Stomach (tissue), 4 donors: ENCODE measurements around the gene LEFTY1.

Source experiments
- CTCF ChIP-seq, 7 experiments: fragments of 450-650 bp in 4 of 7; fragments of 200-600 bp in 3 of 7; sonication (generic) in 3 of 7; IDR thresholded peaks; one replicate each; pipeline ENCODE4 v1.5.1; 2016 to 2019; ENCODE audit warnings: antibody characterized with exemption in 7 of 7, control low read depth in 2 of 7, mild to moderate bottlenecking in 1 of 7
- POLR2A ChIP-seq, 4 donors: fragments of 450-650 bp; IDR thresholded peaks; one replicate each; pipeline ENCODE4 v1.6.1; 2016; ENCODE audit warnings: antibody characterized with exemption in 4 of 4, control low read depth in 2 of 4, mild to moderate bottlenecking in 1 of 4, moderate library complexity in 1 of 4
- POLR2AphosphoS5 ChIP-seq, 3 donors: sonication (generic); formaldehyde crosslinking; IDR thresholded peaks; one replicate each; pipeline ENCODE4 v1.6.1; 2016; ENCODE audit warnings: antibody characterized with exemption in 3 of 3

DNA sequence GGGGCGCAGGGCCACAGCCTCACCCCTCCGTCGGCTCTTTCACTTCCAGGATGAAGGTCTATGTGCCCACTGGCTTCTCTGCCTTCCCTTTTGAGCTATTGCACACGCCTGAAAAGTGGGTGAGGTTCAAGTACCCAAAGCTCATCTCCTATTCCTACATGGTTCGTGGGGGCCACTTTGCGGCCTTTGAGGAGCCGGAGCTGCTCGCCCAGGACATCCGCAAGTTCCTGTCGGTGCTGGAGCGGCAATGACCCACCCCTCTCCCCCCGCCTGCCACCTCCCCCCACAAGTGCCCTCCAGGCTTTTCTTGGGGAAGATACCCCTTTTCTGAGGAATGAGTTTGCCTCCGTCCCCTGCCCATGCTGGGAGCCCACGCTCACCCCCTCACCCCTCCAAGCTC is 43.8 kb downstream of the LEFTY1 start:
- TF ChIP-seq CTCF (IDR thresholded peaks at IDR 0.05) (no peak), POLR2A (IDR thresholded peaks at IDR 0.05) (no peak), POLR2AphosphoS5 (IDR thresholded peaks at IDR 0.05) (no peak)
